Stimulated activated CD4-positive, alpha-beta T cell treated with anti-CD3 and anti-CD28 coated beads, Interleukin-1b, Interleukin-23, amount 100 ng/mL, for 48 hours (primary cell): ENCODE measurements around the gene KDM5B.
"Not testable (repeated sequence)": the region's sequence is repeated elsewhere in the genome, so short reads cannot be mapped to it uniquely, and the experiment has no call there.

Experiments used
- DNase-seq: peaks from one replicate; pipeline ENCODE4 v3.0.0-alpha.2; 2020

KDM5B gene

DNA sequence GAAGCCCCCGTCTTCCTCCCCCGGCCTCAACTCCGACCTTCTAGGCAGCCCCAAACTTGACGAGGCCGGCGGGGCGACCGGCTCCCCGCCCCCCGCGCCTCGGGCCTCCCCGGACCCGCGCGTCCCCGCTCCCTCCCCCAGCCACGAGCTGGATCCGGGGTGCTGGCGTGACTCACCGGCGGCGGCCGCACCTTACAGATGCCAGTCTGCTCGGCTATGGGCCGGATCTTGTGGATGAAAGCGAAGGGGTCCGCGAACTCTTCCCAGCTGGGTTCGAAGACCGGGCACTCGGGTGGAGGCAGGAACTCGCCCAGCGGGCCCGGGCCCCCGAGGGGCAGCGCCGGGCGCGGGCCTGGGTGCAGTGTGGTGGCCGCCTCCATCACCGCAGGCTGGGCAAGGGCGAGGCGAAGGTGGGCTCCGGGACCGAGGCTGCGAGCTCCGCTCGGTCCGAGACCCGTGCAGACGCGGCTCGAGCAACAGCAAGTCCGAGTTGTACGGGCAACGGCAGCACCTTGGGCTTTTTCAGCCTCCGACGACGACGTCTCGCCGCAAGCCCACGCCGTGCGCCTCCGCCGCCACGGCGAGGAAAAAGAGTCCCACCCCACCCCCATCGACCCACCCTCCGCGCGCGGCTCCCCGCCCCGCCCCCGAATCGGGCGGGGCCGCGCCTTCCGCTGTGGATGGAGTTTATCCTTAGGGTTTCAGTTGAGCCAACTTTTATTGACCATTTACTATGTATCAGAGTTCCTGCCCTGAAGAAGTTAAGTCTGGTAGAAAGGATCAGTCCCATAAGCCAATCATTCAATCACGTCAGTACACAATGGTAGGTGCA lies at the start of gene KDM5B:
Gene KDM5B, minus strand, starts transcription at position 496 of the 832 bp plus-strand sequence. Its CDS starts 116 bp downstream, at position 380.
- DNase-seq, result peak; percentile 72

DNA sequence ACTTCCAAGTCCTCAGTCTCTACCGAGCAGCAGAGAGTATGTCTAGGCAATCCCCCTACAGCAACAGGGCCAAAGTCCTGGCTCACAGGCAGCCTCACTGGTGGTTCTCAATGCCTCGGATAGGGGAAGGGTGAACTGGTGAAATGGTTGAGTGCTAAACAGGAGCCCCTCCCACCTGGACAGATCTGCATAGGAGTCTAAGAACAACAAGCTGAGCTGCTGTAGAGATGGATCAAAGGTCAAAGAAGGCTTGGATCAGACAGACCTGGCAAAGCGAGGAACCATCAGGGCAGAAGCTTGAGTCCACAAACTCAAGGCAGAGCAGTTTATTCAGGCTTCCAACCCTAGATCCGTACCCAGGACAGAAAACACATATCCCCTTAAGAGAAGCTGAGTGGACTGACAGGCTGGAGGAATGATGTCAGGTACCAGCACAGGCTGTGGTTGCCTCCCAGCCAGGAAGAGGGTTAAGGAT lies 49.0 kb upstream of the KDM5B start:
- no peak for DNase-seq

DNA sequence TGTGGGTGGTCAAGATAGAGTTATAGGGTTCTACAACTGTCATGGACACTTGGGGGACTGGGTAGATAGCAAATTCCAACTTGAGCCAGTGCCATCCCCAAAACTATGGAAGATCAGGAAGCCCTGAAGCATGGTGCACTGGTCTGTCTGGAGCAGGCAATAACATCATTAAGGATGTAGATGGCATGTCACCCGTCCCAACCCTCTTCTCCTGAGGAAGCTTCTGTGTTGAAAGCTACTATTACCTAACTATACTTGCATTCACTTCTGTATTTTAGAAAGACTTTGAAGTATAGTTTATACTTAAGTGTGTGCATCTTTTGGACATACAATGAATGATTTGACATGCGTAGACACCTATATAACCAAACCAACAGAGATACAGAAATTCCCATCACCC lies 47.8 kb upstream of the KDM5B start:
- DNase-seq, result no peak

DNA sequence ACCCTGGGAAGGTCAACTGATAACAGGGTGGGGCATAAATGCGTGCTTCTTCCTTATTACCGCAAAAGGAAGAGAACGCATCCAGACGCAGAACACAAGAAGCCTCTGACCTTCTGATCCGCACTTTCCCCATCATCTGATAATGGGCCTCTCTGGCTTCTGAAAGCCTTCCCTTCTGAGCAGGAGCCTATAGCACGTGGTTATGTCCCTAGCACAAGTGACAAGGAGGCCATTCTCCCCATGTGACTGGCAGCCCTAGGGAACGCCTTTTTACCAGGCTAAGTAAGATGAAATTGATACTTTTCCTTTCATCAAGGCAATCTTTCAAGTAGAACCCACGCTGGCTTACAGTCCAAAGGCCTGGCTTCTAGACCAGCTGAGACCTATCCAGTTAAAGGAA lies 46.6 kb upstream of the KDM5B start:
- DNase-seq, result no peak

DNA sequence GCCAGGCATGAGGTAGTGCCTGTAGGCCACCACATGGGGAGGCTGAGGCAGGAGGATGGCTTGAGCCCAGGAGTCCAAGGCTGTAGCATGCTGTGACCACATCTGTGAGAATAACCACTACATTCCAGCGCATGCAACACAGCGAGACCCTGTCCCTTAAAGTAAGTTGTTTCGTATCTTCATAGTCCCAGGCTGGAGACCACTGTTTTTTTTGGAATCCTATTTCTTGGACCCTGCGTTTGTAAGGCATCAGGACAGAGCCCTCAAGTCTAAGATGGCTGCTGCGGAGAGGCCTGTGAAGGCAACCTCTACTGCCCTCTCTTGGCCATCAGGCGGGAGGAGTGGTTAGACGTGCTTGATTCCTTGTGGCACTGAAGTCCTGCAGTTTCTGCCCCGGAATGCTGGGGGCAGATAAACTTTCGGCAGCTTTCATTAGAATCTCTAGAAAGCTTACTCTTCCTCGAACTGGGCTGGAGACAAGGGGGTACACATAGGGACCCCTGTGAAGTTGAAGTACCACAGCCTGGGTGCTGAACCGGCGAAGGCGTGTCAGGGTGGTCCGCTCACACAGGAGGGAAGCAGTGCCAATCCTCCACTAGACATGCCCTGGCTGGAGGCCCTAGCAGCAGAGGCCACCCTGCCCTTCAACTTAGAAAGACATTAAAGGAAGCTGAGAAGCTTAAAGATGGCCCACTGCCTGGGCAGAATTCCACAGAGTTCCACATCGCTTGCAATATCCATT lies 44.1 kb upstream of the KDM5B start:
- DNase-seq, result peak; percentile 49

DNA sequence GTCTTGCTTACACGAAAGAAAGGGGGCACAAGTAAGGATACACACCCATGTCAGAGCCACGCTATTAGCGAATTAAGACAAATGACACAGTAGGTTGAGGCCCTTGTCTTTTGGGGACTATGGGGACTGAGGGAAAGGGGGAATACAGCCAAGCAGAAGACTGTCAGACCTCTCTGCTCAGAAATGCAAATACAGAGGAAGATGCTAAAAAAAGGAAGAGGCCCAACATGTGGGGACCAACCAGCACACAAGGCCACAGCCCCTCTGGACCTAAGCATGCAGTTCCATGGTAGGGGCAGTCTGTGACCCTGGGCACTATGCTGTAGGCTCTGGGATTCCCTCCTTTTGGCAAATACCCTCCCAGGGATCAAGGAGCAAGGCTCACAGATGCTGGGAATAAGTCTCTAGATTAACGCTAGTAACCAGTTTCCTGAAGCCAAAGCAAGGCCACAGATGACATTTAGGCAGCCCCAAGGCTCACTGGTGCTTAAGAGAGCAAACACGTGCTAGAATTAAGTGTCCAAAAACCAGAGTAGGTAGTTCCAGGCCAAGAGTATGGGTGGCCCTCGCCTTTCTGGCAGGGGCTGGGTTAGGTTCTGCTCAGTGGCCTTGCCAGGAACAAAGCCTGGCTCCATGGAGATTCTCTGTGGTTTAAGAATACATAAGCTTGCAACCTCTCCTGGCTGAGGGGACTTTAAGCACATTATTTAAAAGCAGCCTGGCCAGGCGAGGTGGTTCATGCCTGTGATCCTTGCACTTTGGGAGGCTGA lies 42.6 kb upstream of the KDM5B start:
- no peak for DNase-seq

DNA sequence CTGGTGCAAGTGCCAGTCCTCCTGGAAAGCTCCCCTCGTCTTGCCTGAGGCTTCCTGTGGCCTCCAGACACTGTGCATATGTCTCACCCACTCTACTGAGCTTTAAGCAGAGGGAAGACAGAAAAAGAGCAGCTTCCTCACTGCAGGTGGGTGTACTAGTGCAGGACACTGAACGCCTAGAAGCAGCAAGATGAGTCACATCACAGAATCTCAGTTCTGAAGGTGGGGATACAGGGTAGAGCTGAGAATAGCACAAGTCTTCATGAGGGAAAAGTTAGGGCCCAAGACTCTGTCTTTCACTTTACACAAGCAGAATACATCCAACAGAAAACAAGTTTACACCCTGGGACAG lies 39.9 kb upstream of the KDM5B start:
- DNase-seq, result no peak

DNA sequence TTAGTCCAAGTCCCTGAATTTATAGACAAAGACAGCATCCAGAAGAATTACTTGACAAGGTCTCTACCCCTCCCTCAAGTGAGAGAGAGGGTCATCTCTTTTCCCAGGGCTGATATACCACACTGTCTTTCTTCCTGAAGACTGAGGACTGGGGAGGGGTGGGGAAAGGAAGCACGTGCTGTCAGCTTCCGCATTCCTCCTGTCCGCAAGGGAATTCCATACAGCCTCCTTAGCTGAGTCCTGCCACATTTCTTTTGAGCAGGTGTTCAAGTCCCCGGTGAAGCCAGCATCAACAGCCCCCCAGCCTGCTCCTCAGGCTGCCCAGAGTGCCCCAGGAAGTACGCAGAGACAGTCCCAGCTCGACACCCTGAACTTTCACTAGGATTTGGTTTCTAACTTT lies 36.7 kb upstream of the KDM5B start:
- DNase-seq, result no peak

DNA sequence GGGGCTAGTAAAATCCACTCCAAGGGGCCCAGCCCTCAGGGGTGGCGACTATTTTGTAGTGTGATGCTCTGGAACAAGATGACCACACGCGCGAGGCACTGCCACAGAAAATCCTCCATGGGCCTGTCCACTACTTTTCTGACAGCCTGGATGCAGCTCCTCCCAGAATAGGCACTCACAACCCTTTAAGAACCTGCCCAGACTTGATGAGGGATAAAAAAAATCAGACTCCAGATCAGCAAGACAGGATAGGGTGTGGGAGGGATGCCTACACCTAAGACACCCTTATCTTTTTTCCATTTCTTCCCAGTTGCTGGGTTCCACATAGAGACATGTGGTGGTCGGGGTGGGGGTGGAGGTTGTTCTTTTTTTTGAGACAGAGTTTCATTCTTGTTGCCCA lies 36.0 kb upstream of the KDM5B start:
- DNase-seq, result no peak

DNA sequence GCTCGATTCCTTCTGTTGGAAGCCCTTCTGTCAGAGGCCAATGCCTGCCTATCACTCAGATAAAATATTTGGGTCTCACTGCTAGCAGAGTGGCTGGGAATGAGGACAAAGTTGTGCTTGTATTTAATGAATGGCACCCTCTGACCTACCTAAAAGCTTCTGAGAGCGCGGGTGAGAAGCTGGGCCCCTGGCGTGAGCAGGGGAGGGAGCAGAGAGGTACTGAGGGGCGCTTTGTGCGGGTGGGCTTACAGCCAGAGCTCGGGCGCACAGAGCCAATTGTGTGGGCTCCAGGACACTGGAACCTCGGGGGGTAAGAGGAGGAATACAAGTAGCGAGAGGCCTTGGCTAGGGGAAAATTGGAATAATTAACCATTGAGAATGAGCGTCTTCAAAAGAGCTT lies 34.9 kb upstream of the KDM5B start:
- DNase-seq, result no peak

DNA sequence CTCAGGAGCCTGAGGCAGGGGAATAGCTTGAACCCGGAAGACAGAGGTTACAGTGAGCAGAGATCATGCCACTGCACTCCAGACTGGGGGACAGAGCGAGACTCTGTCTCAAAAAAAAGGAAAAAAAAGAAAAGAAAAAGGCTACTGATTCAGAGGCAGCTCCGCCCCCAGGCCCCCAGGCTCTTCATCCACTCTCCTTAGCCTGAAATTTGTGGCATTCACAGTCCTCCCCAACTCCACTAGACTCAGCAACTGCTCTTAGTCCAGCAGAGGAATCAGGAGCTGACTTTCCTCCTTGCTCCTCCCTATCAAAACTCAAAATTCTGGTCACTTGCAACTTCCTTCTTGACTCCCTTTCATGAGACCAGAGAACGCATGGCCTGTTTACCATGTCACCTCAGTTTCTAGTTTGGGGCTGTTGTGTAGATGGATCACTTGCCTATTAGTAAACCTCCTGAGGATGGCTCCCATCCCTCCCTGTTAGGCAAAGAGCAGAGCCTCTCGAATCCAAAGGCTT lies 29.6 kb upstream of the KDM5B start:
- DNase-seq, result no peak

DNA sequence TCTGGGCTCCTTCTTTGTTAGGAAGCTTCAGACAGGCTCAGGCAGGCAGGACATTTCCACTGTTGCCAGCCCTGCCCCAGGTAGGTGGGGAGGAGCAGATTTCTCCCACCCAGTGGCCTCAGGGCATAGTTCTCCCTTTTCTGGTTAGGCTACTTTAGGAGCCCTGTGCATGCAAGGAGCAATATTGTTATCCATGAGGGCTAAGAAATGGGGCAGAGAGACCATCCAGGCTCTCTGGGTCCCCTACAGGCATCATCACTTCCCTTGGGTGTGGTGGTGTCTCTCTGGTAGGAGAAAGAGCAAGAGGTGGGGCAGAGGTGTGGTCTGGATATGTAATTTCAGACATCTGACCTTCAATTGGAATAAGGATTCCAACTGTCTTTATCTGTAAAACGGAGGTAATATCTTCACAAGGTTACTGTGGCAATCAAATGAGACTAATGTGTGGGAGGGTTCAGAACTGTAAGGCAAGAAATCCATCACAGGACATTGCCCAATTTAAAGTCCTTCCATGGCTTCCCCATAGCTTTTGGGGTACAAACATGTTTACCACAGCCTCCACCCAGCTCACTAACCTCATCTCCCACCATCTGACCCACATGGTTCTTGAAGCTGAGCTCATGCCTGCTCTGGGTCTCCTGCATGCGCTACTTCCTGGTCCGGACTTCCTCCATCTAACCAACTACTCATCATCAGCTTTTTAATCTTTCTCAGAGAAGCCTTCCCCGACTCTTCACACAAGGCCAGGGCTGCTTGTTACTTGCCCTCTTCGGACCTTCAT lies 28.6 kb upstream of the KDM5B start:
- DNase-seq, result no peak

DNA sequence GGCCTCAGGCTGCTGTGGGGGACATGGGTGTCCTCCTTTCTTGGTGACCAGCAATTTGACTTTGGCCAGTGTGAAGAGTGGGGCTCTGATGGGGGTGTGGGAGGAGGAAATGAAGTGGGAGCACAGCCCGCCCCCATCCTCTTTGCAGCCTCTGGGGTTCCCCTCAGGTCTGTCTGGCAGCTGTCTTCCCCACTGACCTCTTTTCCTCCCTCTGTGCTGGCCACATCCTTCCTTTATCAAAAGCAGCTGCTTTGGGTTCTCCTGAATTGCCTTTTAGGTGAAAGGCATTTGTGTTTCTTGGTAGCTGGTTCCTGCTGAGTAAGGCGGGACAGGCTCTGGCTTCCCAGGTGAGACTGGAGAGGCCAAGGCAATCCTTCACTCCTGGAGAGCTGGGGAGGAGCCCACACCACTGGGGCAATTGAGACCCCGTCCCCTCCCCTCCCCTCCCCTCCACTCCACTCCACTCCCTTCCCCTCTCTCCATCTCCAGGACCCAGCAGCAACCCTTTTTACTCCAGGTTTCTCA lies 27.4 kb upstream of the KDM5B start:
- DNase-seq, result no peak

DNA sequence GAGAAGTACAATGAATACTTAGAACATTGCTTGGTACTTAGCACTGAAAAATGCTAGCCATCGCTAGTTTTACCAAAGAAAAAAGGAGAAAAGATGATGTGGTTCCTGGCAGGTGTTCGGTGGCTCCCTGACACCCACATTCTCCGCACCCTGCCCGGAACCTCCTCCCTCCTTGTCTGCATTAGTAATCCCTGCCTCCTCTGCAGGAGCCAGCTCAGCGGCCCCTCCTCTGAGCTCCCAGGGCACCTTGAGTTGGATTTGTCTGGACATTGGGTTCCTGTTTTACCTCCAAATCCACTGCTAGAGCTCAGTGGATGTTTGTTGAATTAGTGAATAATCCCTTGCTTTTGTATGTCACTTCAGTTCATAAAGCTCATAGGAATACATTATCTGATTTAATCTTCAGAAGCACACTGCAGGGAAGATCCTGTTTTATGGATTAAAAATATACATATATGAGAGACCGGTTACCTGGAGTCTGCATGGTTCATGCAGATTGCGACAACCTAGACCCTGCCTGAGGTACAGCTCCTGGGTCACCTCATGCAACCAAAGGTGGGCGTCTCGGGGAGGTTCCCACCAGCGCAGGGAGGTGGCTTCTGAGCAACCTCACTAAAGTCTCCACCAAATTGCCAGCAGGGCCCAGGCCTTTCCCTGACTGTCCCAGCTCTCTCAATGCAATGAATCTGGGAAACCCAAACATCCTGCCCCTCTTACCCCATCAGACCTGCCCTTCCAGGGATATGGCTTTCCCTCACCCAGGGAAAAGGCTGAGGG lies 26.7 kb upstream of the KDM5B start:
- peak; percentile 31 for DNase-seq

DNA sequence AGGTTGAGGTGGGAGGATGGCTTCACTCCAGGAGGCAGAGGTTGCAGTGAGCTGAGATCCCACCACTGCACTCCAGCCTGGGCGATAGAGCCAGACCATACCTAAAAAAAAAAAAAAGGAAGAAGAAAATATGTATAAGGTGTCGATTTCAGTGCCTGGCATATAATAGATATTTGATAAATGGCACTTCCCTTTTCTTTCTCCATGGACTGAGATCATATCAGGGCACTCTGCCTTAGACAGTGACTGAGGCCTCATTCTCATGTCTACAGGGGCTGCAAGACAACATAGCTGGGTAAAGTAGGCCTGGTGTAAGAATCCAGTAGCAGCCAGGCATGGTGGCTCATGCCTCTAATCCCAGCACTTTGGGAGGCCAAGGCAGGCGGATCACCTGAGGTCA lies 23.7 kb upstream of the KDM5B start:
- no peak for DNase-seq

DNA sequence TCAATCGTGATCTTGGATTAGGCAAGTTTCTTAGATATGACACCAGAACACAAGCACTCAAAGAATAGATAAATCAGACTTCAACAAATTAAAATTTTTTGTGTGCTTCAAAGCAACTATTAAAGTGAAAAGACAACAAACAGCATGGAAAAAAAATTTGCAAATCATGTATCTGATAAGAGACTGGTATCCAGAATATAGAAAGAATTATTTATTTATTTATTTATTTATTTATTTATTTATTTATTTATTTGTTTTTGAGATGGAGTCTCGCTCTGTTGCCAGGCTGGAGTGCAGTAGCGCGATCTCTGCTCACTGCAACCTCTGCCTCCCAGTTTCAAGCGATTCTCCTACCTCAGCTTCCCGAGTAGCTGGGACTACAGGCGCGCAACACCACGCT lies 21.0 kb upstream of the KDM5B start:
- not testable (repeated sequence) for DNase-seq

DNA sequence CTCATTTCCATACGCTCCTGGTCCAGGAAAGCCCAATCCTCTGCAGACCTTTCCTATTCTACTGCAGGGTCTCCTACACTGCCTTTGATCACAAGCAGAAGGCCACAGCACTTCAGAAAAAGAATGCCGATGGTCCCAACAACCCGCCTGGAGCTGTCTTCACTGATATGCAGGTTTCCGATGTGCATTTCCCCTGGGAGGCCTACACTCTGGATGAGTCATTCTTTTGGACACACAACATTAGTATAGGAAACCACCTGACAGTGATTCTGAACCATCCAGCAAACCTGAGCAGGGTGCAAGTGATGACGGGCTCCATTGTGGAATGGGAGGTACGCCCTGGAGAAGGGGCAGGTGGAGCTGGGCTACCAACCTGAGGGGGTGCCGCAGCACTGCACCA lies 17.5 kb upstream of the KDM5B start:
- no peak for DNase-seq

DNA sequence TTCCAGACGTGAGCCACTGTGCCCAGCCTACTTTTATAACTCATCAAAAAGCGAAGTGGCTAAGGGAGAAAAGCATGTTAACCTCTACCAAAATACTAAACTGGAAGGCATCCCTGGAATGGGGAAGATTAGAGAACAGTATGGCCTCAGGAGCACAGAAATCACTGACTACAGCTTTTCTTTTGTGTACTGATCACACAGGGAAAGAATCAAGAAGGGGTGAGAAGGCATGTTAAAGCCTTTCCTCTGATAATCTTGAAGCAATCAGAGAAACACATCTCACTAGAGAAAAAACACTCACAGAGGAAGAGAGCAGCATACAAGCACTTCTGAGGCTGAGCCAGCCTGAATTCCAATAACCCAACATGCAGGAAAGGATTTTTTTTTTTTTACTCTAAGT lies 13.2 kb upstream of the KDM5B start:
- no peak for DNase-seq

DNA sequence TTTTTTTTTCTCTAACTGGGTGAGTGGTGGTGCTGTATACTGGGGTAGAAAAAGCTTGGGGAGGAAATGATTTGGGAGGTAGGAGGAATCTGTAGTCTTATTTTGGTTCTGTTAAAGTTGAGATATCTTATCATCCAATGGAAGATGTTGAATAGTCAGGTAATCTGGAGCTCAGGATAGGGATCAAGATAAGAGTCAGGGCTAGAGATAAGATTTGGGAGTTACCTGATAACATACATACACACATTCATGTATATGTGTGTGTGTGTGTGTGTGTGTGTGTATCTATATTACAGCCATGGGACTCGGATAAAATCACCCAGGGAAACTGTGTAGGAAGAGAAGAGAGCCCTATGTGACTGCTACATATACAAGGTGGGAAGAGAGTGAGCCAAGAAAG lies 10.6 kb upstream of the KDM5B start:
- no peak for DNase-seq

DNA sequence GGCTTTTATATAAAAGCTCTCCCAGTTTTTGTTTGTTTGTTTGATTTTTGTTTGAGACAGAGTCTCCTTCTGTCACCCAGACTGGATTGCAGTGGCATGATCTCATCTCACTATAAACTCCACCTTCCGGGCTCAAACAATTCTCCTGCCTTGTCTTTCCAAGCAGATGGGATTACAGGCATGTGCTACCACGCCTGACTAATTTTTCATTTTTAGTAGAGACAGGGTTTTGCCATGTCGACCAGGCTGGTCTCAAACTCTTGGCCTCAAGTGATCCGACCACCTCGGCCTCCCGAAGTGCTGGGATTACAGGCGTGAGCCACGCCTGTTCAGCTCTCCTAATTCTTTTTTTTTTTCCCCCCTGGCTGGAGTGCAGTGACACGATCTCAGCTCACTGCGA lies 6.9 kb upstream of the KDM5B start:
- DNase-seq, result no peak
